Ectodermal cell (in vitro differentiated cells): ENCODE data around the gene AHCYL2.
"Not testable (repeated sequence)": the region's sequence is repeated elsewhere in the genome, so short reads cannot be mapped to it uniquely, and the experiment has no call there.

Source experiments
- H3K27ac ChIP-seq: 2 replicates; pipeline ENCODE4 v1.7.0; 2013; ENCODE audit warnings: mild to moderate bottlenecking, low read depth, low read length; ENCODE audit not compliant: insufficient read depth, poor library complexity, severe bottlenecking
- H3K27me3 ChIP-seq: 2 replicates; pipeline ENCODE4 v1.7.0; 2013; ENCODE audit warnings: mild to moderate bottlenecking, low read length; ENCODE audit not compliant: insufficient read depth, control insufficient read depth, poor library complexity, severe bottlenecking
- H3K36me3 ChIP-seq: one replicate; pipeline ENCODE4 v1.7.0; 2013; ENCODE audit warnings: low read length; ENCODE audit not compliant: control insufficient read depth, insufficient read depth
- H3K4me1 ChIP-seq: one replicate; pipeline ENCODE4 v1.7.0; 2013; ENCODE audit warnings: low read length; ENCODE audit not compliant: control insufficient read depth, insufficient read depth
- H3K4me3 ChIP-seq: 2 replicates; pipeline ENCODE4 v1.7.0; 2013; ENCODE audit warnings: low read depth, low read length, control low read depth; ENCODE audit not compliant: insufficient read depth
- H3K9me3 ChIP-seq: 2 replicates; pipeline ENCODE4 v1.7.0; 2013; ENCODE audit warnings: mild to moderate bottlenecking, low read length, moderate library complexity; ENCODE audit not compliant: control insufficient read depth
- WGBS, 2 experiments: methylation state at CpG; one replicate each; pipeline ENCODE4 v1.1.7; 2013; ENCODE audit warnings: missing lambda C conversion rate in 2 of 2; 5-methylcytosine and 5-hydroxymethylcytosine counted together

The AHCYL2 gene

DNA sequence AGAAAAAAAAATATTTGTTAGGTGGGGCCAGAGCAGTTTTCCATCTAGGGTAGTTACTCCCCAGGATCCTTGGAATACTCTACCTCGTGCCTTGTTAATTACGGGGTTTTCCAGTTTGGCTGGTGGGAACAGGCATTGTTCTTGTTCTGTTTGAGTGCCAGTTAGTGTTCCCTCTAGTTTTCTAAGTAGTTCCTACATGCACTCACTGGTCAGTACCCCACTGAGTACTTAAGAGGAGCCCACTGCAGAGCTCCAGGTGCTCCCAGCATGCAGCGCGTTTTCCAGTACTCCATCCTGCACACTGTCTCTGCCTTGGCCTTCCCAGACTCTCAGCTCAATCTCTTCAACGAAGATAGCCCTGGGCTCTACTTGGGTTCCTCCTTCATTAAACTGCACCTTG lies 58.0 kb downstream of the AHCYL2 start:
- WGBS, 2 experiments, result 60 to 62% methylated on average over 5 of the region's 5 CpGs
- no peak overlapping the region for H3K4me3 ChIP-seq
- H3K27ac ChIP-seq, result peak overlapping the region; percentile 64
- no peaks in the 10 kb centered on the region for H3K36me3 ChIP-seq
- peaks cover 4% of the 10 kb centered on the region for H3K4me1 ChIP-seq
- no peaks in the 10 kb centered on the region for H3K9me3 ChIP-seq
- H3K27me3 ChIP-seq, result no peaks in the 10 kb centered on the region

DNA sequence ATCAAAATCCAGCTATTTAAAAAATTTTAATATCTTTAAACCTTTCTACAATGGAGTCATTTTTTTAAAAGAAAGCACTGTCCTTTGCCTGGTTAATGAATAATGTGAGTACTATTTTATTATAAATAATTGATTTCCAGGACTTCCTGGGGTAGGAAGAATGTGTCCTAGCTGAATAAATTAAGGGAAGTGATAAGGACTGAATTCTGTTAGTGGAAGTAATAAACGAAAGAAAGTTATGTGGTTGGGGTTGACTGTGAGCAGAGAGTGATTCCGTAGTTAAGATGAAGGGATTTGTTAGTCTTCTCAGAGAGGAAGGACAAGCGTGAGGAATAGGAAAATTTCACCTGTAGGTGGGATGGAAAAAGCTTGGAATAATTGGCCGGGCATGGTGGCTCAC lies 59.1 kb downstream of the AHCYL2 start:
- H3K4me1 ChIP-seq, result peaks cover 4% of the 10 kb centered on the region
- no peaks in the 10 kb centered on the region for H3K9me3 ChIP-seq
- H3K27ac ChIP-seq, result no peak overlapping the region
- no peaks in the 10 kb centered on the region for H3K36me3 ChIP-seq
- H3K4me3 ChIP-seq, result no peak overlapping the region
- WGBS, 2 experiments, result 95 to 98% methylated on average over 4 of the region's 4 CpGs
- no peaks in the 10 kb centered on the region for H3K27me3 ChIP-seq

DNA sequence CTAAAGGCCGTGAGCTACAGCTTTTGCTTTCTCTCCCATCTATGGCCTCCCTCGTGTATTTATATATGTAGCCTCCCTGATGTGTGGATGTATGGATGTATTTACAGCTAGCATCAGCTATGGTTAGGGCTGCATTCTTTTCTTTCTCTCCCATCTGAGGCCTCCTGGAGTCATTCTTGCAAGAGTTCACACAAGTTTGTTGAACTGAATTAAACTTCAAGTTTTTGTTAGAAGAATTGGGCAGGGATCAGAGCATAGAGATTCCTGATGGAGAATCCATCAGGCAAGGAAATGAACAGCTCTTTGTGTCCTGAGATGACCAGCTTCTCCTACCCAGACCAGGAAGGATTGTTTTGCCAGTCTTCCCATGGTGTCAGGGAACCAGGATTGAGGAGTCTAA lies 60.3 kb downstream of the AHCYL2 start:
- 33% methylated on average over 2 of the region's 2 CpGs; no CpG with 5 or more reads in 1 of the 2 experiments for WGBS, 2 experiments
- no peak overlapping the region for H3K27ac ChIP-seq
- H3K9me3 ChIP-seq, result no peaks in the 10 kb centered on the region
- H3K36me3 ChIP-seq, result no peaks in the 10 kb centered on the region
- H3K27me3 ChIP-seq, result no peaks in the 10 kb centered on the region
- H3K4me1 ChIP-seq, result peaks cover 4% of the 10 kb centered on the region
- H3K4me3 ChIP-seq, result no peak overlapping the region

DNA sequence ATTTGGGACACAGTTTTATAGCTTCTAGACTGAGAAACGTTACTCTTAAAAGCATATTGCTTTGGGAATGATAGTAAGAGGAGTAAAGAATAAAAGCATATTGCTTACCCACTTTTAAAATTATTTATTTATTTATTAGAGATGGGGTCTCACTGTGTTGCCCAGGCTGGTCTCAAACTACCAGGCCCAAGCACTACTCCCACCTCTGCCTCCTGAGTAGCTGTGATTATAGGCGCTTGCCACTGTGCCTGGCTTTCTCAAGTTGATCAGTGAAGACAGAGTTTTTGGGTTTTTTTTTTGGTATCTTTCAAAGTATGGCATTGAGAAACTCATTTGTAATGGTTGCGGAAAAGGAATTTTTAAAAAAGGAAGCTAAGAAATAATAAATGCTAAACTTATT lies 68.0 kb downstream of the AHCYL2 start:
- H3K36me3 ChIP-seq, result no peaks in the 10 kb centered on the region
- H3K4me3 ChIP-seq, result no peak overlapping the region
- no peak overlapping the region for H3K27ac ChIP-seq
- no peaks in the 10 kb centered on the region for H3K9me3 ChIP-seq
- no peaks in the 10 kb centered on the region for H3K4me1 ChIP-seq
- 89 to 97% methylated on average over 2 to 3 of the region's 3 CpGs for WGBS, 2 experiments
- H3K27me3 ChIP-seq, result no peaks in the 10 kb centered on the region

DNA sequence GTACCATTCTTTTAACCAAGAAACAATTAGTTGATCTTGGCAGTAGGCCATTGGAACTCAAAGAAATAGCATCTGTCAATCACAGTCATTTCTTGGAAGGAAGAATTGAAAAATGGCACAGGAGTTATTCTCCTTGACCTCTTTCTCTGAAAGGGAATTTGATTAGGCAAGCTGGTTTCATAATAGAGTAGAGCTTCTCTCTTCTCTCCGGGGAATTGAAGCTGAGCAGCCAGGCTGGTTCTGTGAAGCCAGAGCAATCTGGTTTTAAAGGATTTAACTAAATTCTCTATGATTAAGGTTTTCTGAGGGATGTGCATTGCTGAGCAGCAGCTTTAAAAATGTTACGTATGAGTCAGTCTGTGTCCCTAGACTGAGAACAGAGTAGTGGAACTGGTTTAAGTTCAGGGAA lies 70.2 kb downstream of the AHCYL2 start:
- WGBS, 2 experiments, result 84 to 86% methylated on average over 2 of the region's 2 CpGs
- no peak overlapping the region for H3K27ac ChIP-seq
- H3K36me3 ChIP-seq, result no peaks in the 10 kb centered on the region
- no peaks in the 10 kb centered on the region for H3K4me1 ChIP-seq
- H3K9me3 ChIP-seq, result no peaks in the 10 kb centered on the region
- H3K4me3 ChIP-seq, result no peak overlapping the region
- H3K27me3 ChIP-seq, result no peaks in the 10 kb centered on the region

DNA sequence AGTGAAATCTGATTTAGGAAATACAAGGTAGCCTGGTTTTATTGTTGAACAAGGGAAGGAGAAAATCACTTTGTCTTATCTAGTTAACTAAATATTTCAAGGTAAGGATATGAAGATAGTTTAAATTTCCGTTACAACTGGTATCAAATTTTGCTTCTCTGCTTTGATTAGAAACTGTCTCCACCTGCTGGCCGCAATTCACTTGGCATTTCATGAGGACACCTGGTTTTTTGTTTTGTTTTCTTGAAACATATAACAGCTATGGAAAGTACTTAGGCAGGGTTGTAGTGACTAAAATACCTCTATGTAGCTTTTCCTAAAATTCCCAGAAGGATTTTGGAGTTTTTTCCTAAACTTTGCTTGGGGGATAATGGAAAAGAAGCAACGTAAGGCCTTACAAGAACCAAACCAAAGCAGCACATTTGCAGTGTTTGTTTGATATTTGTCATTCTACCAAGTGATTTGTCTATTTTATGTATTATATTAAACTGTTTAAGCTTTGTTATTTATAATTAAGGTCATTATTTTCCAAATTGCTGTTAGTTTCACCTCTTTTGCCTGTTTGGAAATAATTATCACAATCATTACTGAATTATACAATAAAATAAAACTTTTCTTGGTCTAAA lies 73.6 kb downstream of the AHCYL2 start:
- no peak overlapping the region for H3K27ac ChIP-seq

DNA sequence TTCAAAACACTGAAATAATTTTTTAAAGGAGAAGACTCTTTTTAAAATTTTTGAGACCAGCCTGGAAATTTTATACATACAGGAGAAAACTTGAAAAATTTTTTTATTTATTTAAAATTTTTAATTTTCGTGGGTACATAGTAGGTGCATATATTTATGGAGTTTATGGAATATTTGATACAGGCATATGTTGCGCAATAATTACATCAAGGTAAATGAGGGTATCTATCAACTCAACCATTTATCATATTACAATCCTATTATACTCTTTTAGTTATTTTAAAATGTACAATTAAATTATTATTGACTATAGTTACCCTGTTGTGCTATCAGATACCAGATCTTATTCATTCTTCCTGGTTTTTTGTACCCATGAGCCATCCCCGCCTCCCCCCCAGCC lies 75.1 kb downstream of the AHCYL2 start:
- H3K27ac ChIP-seq, result no peak overlapping the region
- no peaks in the 10 kb centered on the region for H3K4me1 ChIP-seq
- WGBS, 2 experiments, result 93 to 94% methylated on average over 1 of the region's 3 CpGs
- H3K27me3 ChIP-seq, result no peaks in the 10 kb centered on the region
- no peaks in the 10 kb centered on the region for H3K9me3 ChIP-seq
- H3K36me3 ChIP-seq, result no peaks in the 10 kb centered on the region
- no peak overlapping the region for H3K4me3 ChIP-seq

More for the DNA sequence above, 73.6 kb downstream of the AHCYL2 start:
- Histone ChIP-seq H3K4me1 (no peaks in the 10 kb centered on the region), H3K36me3 (no peaks in the 10 kb centered on the region), H3K9me3 (no peaks in the 10 kb centered on the region), H3K4me3 (no peak overlapping the region), H3K27me3 (no peaks in the 10 kb centered on the region)
- 57 to 58% methylated on average over 3 of the region's 3 CpGs for WGBS, 2 experiments

DNA sequence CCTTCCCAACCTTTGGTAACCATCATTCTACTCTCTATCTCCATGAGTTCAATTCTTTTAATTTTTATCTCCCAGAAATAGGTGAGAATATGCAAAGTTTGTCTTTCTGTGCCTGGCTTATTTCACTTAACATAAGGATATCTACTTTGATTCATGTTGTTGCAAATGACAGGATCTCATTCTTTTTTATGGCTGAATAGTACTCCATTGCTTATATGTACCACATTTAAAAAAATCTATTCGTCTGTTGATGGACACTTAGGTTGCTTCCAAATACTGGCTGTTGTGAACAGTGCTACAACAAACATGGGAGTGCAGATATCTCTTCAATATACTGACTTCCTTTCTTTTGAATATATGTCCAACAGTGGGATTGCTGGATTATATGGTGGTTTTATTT lies 75.5 kb downstream of the AHCYL2 start:
- WGBS, 2 experiments, result 94 to 100% methylated on average over 1 of the region's 1 CpG
- H3K27me3 ChIP-seq, H3K4me3 ChIP-seq, H3K4me1 ChIP-seq, H3K36me3 ChIP-seq, H3K27ac ChIP-seq, H3K9me3 ChIP-seq: not testable (repeated sequence)

DNA sequence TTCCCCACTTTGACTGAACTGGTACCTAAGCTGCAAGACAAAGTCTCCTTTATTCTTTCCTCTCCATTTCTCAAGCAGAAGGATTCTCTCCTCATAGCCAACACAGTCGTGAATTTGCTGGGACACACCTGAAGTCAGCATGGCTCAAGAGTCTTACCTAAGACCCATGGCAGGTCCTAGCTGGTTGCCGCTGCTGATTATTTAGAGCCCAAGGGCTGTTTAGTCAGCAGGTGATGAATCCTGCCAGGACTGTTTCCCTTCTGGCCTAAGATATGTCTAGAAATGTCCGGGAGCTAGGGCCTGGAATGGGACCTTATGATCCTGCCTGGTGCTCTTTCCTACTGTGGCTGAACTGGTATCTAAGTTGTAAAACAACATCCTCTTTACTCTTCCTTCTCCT lies 82.8 kb downstream of the AHCYL2 start:
- no peak overlapping the region for H3K27ac ChIP-seq
- H3K4me1 ChIP-seq, result no peaks in the 10 kb centered on the region
- no peaks in the 10 kb centered on the region for H3K36me3 ChIP-seq
- no peaks in the 10 kb centered on the region for H3K9me3 ChIP-seq
- 95 to 96% methylated on average over 3 of the region's 3 CpGs for WGBS, 2 experiments
- no peak overlapping the region for H3K4me3 ChIP-seq
- no peaks in the 10 kb centered on the region for H3K27me3 ChIP-seq

DNA sequence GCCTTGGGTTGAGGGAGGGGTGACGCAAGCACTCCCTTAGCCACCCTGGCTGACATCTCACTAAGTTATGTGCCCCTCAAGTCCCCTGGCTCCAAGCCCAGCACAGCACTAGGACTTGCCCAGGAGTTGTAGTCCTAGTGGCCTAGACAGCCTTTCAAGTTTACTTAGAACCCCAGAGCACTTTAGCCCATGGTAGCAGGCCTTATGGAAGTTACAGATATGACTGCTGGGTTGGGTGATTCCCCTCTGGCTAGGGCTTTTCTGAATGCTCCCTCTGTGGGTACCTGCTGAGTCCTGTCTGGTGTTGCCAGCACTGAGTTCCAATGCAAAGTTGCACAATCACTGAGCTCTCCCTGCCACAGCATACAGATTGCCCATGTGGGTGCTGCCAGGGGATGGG lies 83.2 kb downstream of the AHCYL2 start:
- Histone ChIP-seq H3K36me3 (no peaks in the 10 kb centered on the region), H3K4me3 (no peak overlapping the region), H3K27ac (no peak overlapping the region), H3K27me3 (no peaks in the 10 kb centered on the region), H3K9me3 (no peaks in the 10 kb centered on the region), H3K4me1 (no peaks in the 10 kb centered on the region)
- WGBS, 2 experiments, result 89 to 96% methylated on average over 1 of the region's 1 CpG

DNA sequence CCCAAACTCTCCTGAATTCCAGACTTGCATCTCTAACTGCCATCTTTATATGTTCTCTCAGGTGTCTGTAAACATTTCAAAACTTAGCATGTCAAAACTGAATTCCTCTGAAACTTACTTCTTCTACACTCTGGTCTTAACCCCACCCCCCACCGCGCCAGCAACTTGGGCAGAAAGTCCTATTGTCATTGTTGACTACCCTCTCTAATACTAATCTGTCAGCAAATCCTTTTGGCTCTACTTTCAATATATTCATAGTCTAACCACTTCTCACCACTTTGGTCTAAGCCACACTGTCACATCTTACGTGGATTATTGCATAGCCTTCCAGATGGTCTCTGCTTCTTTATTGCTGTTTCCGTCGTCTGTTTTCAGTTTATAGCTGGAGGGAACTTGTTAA lies 86.6 kb downstream of the AHCYL2 start:
- Histone ChIP-seq H3K27ac (no peak overlapping the region), H3K4me1 (no peaks in the 10 kb centered on the region), H3K4me3 (no peak overlapping the region), H3K9me3 (no peaks in the 10 kb centered on the region), H3K36me3 (no peaks in the 10 kb centered on the region), H3K27me3 (no peaks in the 10 kb centered on the region)
- WGBS, 2 experiments, result 90 to 92% methylated on average over 5 of the region's 5 CpGs
